H1 (cell line): Measurements from ENCODE around the gene SCAI. TPM values are rescaled to one million over a fixed set of nuclear protein-coding genes. Genes with fewer than 3 reads are reported as not detected.

Source experiments
- CTCF ChIA-PET: fragments of 300-600 bp; sonication (Branson Sonifier 250); formaldehyde crosslinking; loops from one replicate; lab custom pipeline; 2021; ENCODE audit not compliant: partially characterized antibody; lab: Charles Lee
- POLR2A ChIA-PET: fragments of 300-600 bp; sonication (Branson Sonifier 250); formaldehyde crosslinking; loops from one replicate; lab custom pipeline; 2021; ENCODE audit warnings: inconsistent platforms; ENCODE audit not compliant: partially characterized antibody; lab: Charles Lee
- DNase-seq, 2 experiments: peaks; one replicate each; pipeline versions ENCODE4 v3.0.0 to v3.0.0-alpha.2; 2010 to 2022; ENCODE audit warnings: low spot score in 2 of 2, low read depth in 1 of 2, mixed read lengths in 1 of 2
- FAIRE-seq: peaks from 2 replicates; lab custom pipeline; 2011; peaks lifted over from hg19 to GRCh38; lab: Jason Lieb, UNC
- H2AFZ ChIP-seq: 2 replicates; pipeline ENCODE4 v1.8.1; 2012; ENCODE audit warnings: low read length, inconsistent platforms
- H2AK5ac ChIP-seq: 2 replicates; pipeline ENCODE4 v1.6.1; 2013; ENCODE audit warnings: low read depth, low read length
- H2BK120ac ChIP-seq: replicated peaks from 2 replicates; pipeline ENCODE3; 2013; ENCODE audit warnings: low read depth, low read length, inconsistent platforms
- H2BK12ac ChIP-seq: 2 replicates; pipeline ENCODE4 v1.6.1; 2013; ENCODE audit warnings: low read depth, low read length
- H2BK15ac ChIP-seq: 2 replicates; pipeline ENCODE4 v1.6.1; 2013; ENCODE audit warnings: low read length
- H2BK20ac ChIP-seq: 2 replicates; pipeline ENCODE4 v1.6.1; 2013; ENCODE audit warnings: low read length
- H2BK5ac ChIP-seq: 2 replicates; pipeline ENCODE4 v1.6.1; 2013; ENCODE audit warnings: low read depth, low read length
- H3K14ac ChIP-seq: 2 replicates; pipeline ENCODE4 v1.6.1; 2013; ENCODE audit warnings: inconsistent platforms; ENCODE audit not compliant: insufficient read length
- H3K18ac ChIP-seq: 2 replicates; pipeline ENCODE4 v1.6.1; 2013; ENCODE audit warnings: low read length; ENCODE audit errors: extremely low read depth
- H3K23ac ChIP-seq: 2 replicates; pipeline ENCODE4 v1.6.1; 2013; ENCODE audit warnings: inconsistent platforms; ENCODE audit not compliant: insufficient read length
- H3K23me2 ChIP-seq: 2 replicates; pipeline ENCODE4 v1.6.1; 2013; ENCODE audit warnings: low read depth, low read length
- H3K27ac ChIP-seq: 2 replicates; pipeline ENCODE4 v1.6.1; 2011; ENCODE audit warnings: low read depth, low read length, inconsistent platforms
- H3K27me3 ChIP-seq, 4 experiments: replicated peaks in 1 of 4; 1 replicate in 1 of 4; 2 replicates in 3 of 4; pipeline versions ENCODE4 v1.6.1 to v1.8.1; 2011 to 2013; ENCODE audit warnings: low read length in 3 of 4, mild to moderate bottlenecking in 3 of 4, inconsistent platforms in 2 of 4, mixed read lengths in 2 of 4, moderate library complexity in 1 of 4; ENCODE audit not compliant: control insufficient read depth in 3 of 4, insufficient read depth in 3 of 4; ENCODE audit errors: extremely low read depth in 1 of 4
- H3K36me3 ChIP-seq, 4 experiments: 2 replicates each; pipeline versions ENCODE4 v1.6.1 to v1.8.1; 2011 to 2013; ENCODE audit warnings: mild to moderate bottlenecking in 4 of 4, low read length in 3 of 4, moderate library complexity in 2 of 4, control low read depth in 1 of 4, inconsistent platforms in 1 of 4; ENCODE audit not compliant: insufficient read depth in 4 of 4, control insufficient read depth in 2 of 4
- H3K4ac ChIP-seq: replicated peaks from 2 replicates; pipeline ENCODE3; 2013; ENCODE audit warnings: low read length, low read depth, mixed read lengths, inconsistent platforms; ENCODE audit not compliant: insufficient read length
- H3K4me1 ChIP-seq, 4 experiments: replicated peaks in 1 of 4; 1 replicate in 1 of 4; 2 replicates in 3 of 4; pipeline versions ENCODE4 v1.6.1 to v1.8.1; 2011 to 2013; ENCODE audit warnings: low read length in 3 of 4, inconsistent platforms in 2 of 4, mixed read lengths in 1 of 4; ENCODE audit not compliant: insufficient read depth in 4 of 4, control insufficient read depth in 3 of 4
- H3K4me2 ChIP-seq, 2 experiments: 2 replicates each; pipeline versions ENCODE4 v1.6.1 to v1.8.1; 2011 to 2013; ENCODE audit warnings: low read depth in 2 of 2, low read length in 2 of 2, control low read depth in 1 of 2, inconsistent platforms in 1 of 2, mild to moderate bottlenecking in 1 of 2; ENCODE audit not compliant: insufficient read depth in 1 of 2
- H3K4me3 ChIP-seq, 4 experiments: fragments of 200-600, 300-600 bp in 1 of 4; sonication (generic), shearing (Covaris generic), sonication (Bioruptor Twin) in 1 of 4; 2 replicates each; pipeline versions ENCODE4 v1.5.1 to v1.8.1; 2011 to 2016; ENCODE audit warnings: low read length in 4 of 4, low read depth in 3 of 4, control low read depth in 2 of 4, inconsistent platforms in 2 of 4, mild to moderate bottlenecking in 2 of 4, mixed read lengths in 1 of 4, moderate library complexity in 1 of 4; ENCODE audit not compliant: insufficient read depth in 2 of 4; ENCODE audit errors: extremely low read depth in 1 of 4
- H3K56ac ChIP-seq: replicated peaks from 2 replicates; pipeline ENCODE3; 2013; ENCODE audit warnings: low read depth, mild to moderate bottlenecking, mixed read lengths, low read length, inconsistent platforms; ENCODE audit not compliant: insufficient read length
- H3K79me1 ChIP-seq: 2 replicates; pipeline ENCODE4 v1.6.1; 2013; ENCODE audit warnings: low read depth, low read length, control low read depth
- H3K79me2 ChIP-seq, 2 experiments: 2 replicates each; pipeline versions ENCODE4 v1.6.1 to v1.8.1; 2012 to 2013; ENCODE audit warnings: low read length in 2 of 2, mild to moderate bottlenecking in 2 of 2, inconsistent platforms in 1 of 2; ENCODE audit not compliant: insufficient read depth in 2 of 2, control insufficient read depth in 1 of 2
- H3K9ac ChIP-seq, 4 experiments: replicated peaks in 1 of 4; 1 replicate in 1 of 4; 2 replicates in 3 of 4; pipeline versions ENCODE4 v1.6.1 to v1.8.1; 2011 to 2013; ENCODE audit warnings: low read depth in 3 of 4, low read length in 3 of 4, control low read depth in 2 of 4, mild to moderate bottlenecking in 2 of 4, moderate library complexity in 2 of 4, inconsistent platforms in 1 of 4; ENCODE audit errors: extremely low read depth in 1 of 4
- H3K9me3 ChIP-seq, 2 experiments: 2 replicates each; pipeline versions ENCODE4 v1.6.1 to v1.8.1; 2012 to 2013; ENCODE audit warnings: mild to moderate bottlenecking in 2 of 2, moderate library complexity in 2 of 2, control low read depth in 1 of 2, inconsistent platforms in 1 of 2, low read depth in 1 of 2, low read length in 1 of 2, mixed read lengths in 1 of 2; ENCODE audit not compliant: insufficient read depth in 2 of 2
- H4K20me1 ChIP-seq, 2 experiments: replicated peaks in 1 of 2; 2 replicates each; pipeline versions ENCODE3 to v1.8.1; 2011 to 2013; ENCODE audit warnings: inconsistent platforms in 2 of 2, low read length in 2 of 2, mild to moderate bottlenecking in 1 of 2; ENCODE audit not compliant: insufficient read depth in 2 of 2, control insufficient read depth in 1 of 2
- H4K5ac ChIP-seq: 2 replicates; pipeline ENCODE4 v1.6.1; 2013; ENCODE audit warnings: low read length, low read depth, mixed read lengths, inconsistent platforms; ENCODE audit not compliant: insufficient read length
- H4K8ac ChIP-seq: 2 replicates; pipeline ENCODE4 v1.8.0; 2013; ENCODE audit warnings: mild to moderate bottlenecking, moderate library complexity, low read length, inconsistent platforms; ENCODE audit not compliant: insufficient read depth; ENCODE audit errors: extremely low read depth
- H4K91ac ChIP-seq: replicated peaks from 2 replicates; pipeline ENCODE3; 2013; ENCODE audit warnings: low read length, mixed read lengths, inconsistent platforms; ENCODE audit not compliant: insufficient read length
- CBX5 ChIP-seq: fragments of 300-800, 300-1000 bp; sonication (generic); IDR thresholded peaks from 2 replicates; pipeline ENCODE4 v1.7.1; 2016; ENCODE audit warnings: antibody characterized with exemption, low read length, low read depth
- CREB1 ChIP-seq: IDR thresholded peaks from 2 replicates; pipeline ENCODE4 v1.6.1; 2012; ENCODE audit warnings: inconsistent platforms
- EZH2 ChIP-seq: fragments of 200-600 bp; sonication (generic); IDR thresholded peaks from 2 replicates; pipeline ENCODE4 v1.7.1; 2012; ENCODE audit warnings: low read depth, mild to moderate bottlenecking, moderate library complexity, low read length, inconsistent platforms; ENCODE audit not compliant: severe bottlenecking
- HDAC2 ChIP-seq, 2 experiments: fragments of 300-600 bp in 1 of 2; sonication (generic) in 1 of 2; IDR thresholded peaks; 2 replicates each; pipeline ENCODE4 v1.6.1; 2011 to 2012; ENCODE audit warnings: low read depth in 2 of 2, low read length in 2 of 2, mild to moderate bottlenecking in 2 of 2, moderate library complexity in 2 of 2, borderline replicate concordance in 1 of 2, inconsistent platforms in 1 of 2
- JUND ChIP-seq: IDR thresholded peaks from 2 replicates; pipeline ENCODE4 v1.6.1; 2011; ENCODE audit warnings: mild to moderate bottlenecking, improper control_type of control experiment, low read length
- MAFK ChIP-seq: IDR thresholded peaks from 2 replicates; pipeline ENCODE4 v1.6.1; 2012; ENCODE audit warnings: low read depth, mild to moderate bottlenecking, improper control_type of control experiment, low read length
- RBBP5 ChIP-seq: IDR thresholded peaks from 2 replicates; pipeline ENCODE4 v1.7.1; 2012; ENCODE audit warnings: low read depth, mild to moderate bottlenecking, inconsistent platforms, low read length, moderate library complexity, borderline replicate concordance
- RNF2 ChIP-seq: fragments of 200-900, 300-1000 bp; sonication (generic); IDR thresholded peaks from 2 replicates; pipeline ENCODE4 v1.7.1; 2016; ENCODE audit warnings: borderline replicate concordance, low read depth, mild to moderate bottlenecking, antibody characterized with exemption, low read length; ENCODE audit not compliant: poor library complexity, severe bottlenecking; ENCODE audit errors: missing control alignments
- SIRT6 ChIP-seq: IDR thresholded peaks from one replicate; pipeline ENCODE4 v1.7.1; 2012; ENCODE audit warnings: low read length, inconsistent platforms
- SP4 ChIP-seq: IDR thresholded peaks from 2 replicates; pipeline ENCODE4 v1.6.1; 2012; ENCODE audit warnings: low read length, inconsistent platforms
- SUZ12 ChIP-seq: fragments of 200-600 bp; sonication (generic); IDR thresholded peaks from 2 replicates; pipeline ENCODE4 v1.6.1; 2012; ENCODE audit warnings: mild to moderate bottlenecking, inconsistent platforms, low read length, moderate library complexity, mixed read lengths
- TBP ChIP-seq: IDR thresholded peaks from 2 replicates; pipeline ENCODE4 v1.6.1; 2011; ENCODE audit warnings: low read depth, low read length, improper control_type of control experiment
- ZNF274 ChIP-seq: IDR thresholded peaks from 2 replicates; pipeline ENCODE4 v1.7.0; 2012; ENCODE audit warnings: low read length, borderline replicate concordance; ENCODE audit errors: extremely low read depth
- WGBS, 2 experiments: shearing (Covaris generic) in 1 of 2; methylation state at CpG; one replicate each; pipeline versions ENCODE4 v1.1.6 to v1.1.7; 2013 to 2015; ENCODE audit warnings: low lambda C conversion rate in 2 of 2, mixed read lengths in 2 of 2, inconsistent platforms in 1 of 2, low coverage in 1 of 2, missing lambda C conversion rate in 1 of 2; ENCODE audit not compliant: insufficient replicate concordance in 2 of 2, insufficient coverage in 1 of 2, insufficient read length in 1 of 2; ENCODE audit errors: extremely low coverage in 1 of 2, missing lambda C conversion rate in 1 of 2; 5-methylcytosine and 5-hydroxymethylcytosine counted together
- polyA plus RNA-seq, 7 experiments: library from polyadenylated mRNA; depleted of rRNA in 3 of 7; stranded (reverse) in 5 of 7; unstranded in 2 of 7; fragments of >200 nt in 5 of 7; fragments of 200-250 nt in 2 of 7; gene quantifications; 1 replicate in 5 of 7; 2 replicates in 1 of 7; 4 replicates in 1 of 7; pipeline versions ENCODE4 v1.2.1 to v1.2.3, GENCODE V29; 2011 to 2013; ENCODE audit warnings: missing spikeins in 2 of 7, mixed read lengths in 2 of 7
- total RNA-seq: library from RNA; stranded (reverse); fragmentation: NEBNext Ultra II Directional; extraction: Animal tissue kit (Norgen Biotek cat#: 25700); gene quantifications from 2 replicates; pipeline ENCODE4 v1.2.1, GENCODE V29; 2021

SCAI gene
- total and polyA plus RNA-seq, 2 of the 8 experiments (the other 6 are each of a cell fraction or from before 2014, with no cell fraction given): 6.4 to 19.8 TPM

DNA sequence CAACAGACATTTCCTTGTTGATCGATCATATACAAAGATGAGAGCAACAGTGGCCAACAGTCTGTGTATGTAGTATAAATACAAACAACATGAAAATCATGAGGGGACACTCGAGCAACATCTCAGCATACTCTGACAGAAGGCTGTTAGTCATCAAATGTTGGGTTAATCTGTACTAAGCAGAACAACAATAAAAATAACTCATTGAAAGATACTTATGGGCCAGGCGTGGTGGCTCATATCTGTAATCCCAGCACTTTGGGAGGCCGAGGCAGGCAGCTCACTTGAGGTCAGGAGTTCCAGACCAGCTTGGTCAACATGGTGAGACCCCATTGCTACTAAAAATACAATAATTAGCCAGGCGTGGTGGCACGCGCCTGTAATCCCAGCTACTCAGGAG lies 67.3 kb downstream of the SCAI start:
- Histone ChIP-seq H3K23ac (no peak overlapping the region), H2BK12ac (no peak overlapping the region), H2BK20ac (no peak overlapping the region), H3K9ac (no peak overlapping the region), H3K79me1 (no peaks in the 10 kb centered on the region), H3K27me3 (no peaks in the 10 kb centered on the region), H3K27ac (no peak overlapping the region), H4K8ac (no peak overlapping the region), H3K14ac (no peak overlapping the region), H2AFZ (no peak overlapping the region), H3K79me2 (peaks cover 0 to 2% of the 10 kb centered on the region in 2 experiments; a peak in 2 of 4 replicates), H2AK5ac (no peak overlapping the region), H3K9me3 (0 out of 4 replicates have a peak, but pooled peaks cover 0 to 2% of the 10 kb centered on the region in 2 experiments), H4K91ac (no peak overlapping the region), H2BK120ac (no peak overlapping the region), H3K36me3 (no peaks in the 10 kb centered on the region), H2BK15ac (no peak overlapping the region), H3K4me2 (no peak overlapping the region), H3K4me3 (no peak overlapping the region), H3K4ac (no peak overlapping the region), H2BK5ac (no peak overlapping the region), H3K23me2 (no peaks in the 10 kb centered on the region), H3K18ac (no peak overlapping the region), H4K5ac (no peak overlapping the region), H4K20me1 (no peaks in the 10 kb centered on the region), H3K4me1 (no peaks in the 10 kb centered on the region), H3K56ac (no peak overlapping the region)
- 93% methylated on average over 7 of the region's 7 CpGs; no CpG with 5 or more reads in 1 of the 2 experiments for WGBS, 2 experiments
- DNase-seq (no peak), FAIRE-seq (no peak)
- ChIA-PET POLR2A (no interaction called here), CTCF (interaction anchor here (0.6 kb wide), 1 partner anchor 97 kb away, joined by 3 read pairs; no protein-coding TSS in a partner anchor)
- TF ChIP-seq TBP (no peak), RBBP5 (no peak), HDAC2 (IDR thresholded peaks at IDR 0.05; ENCODE audit: borderline replicate concordance in 1 of 2, low read depth in 2 of 2, low read length in 2 of 2) (no peak), ZNF274 (no peak), CREB1 (no peak), MAFK (no peak), RNF2 (no peak), SUZ12 (no peak), JUND (no peak), EZH2 (no peak), CBX5 (no peak), SIRT6 (no peak), SP4 (no peak)
